Caco-2 (cell line): Measurements from ENCODE around the gene BRD3OS. TPM values are rescaled to one million over a fixed set of nuclear protein-coding genes. Genes with fewer than 3 reads are reported as not detected.

ENCODE experiments used
- BruUV-seq: library from RNA; stranded (reverse); fragments of 400-500 nt; replicated peaks from 2 replicates; lab custom pipeline; 2021; lab: Mats Ljungman, UMichigan
- CTCF ChIA-PET: fragments of 300-600 bp; sonication (Branson Sonifier 250); formaldehyde crosslinking; loops from one replicate; lab custom pipeline; 2022; ENCODE audit warnings: antibody characterized with exemption; lab: Charles Lee
- POLR2A ChIA-PET: fragments of 300-600 bp; sonication (Branson Sonifier 250); formaldehyde crosslinking; loops from one replicate; lab custom pipeline; 2022; ENCODE audit warnings: antibody characterized with exemption; lab: Charles Lee
- DNase-seq, 2 experiments: peaks; one replicate each; pipeline versions ENCODE4 v3.0.0 to v3.0.0-alpha.2; 2020 to 2022
- H3K27me3 ChIP-seq: replicated peaks from 2 replicates; pipeline ENCODE4 v1.6.0; 2011; ENCODE audit warnings: low read length; ENCODE audit not compliant: control insufficient read depth, insufficient read depth
- H3K36me3 ChIP-seq: 2 replicates; pipeline ENCODE4 v1.5.1; 2011; ENCODE audit warnings: low read length; ENCODE audit not compliant: control insufficient read depth, insufficient read depth
- H3K4me1 ChIP-seq: fragments of 250-450 bp; sonication (Bioruptor Pico); 2 replicates; pipeline ENCODE4 v1.5.1; 2020; ENCODE audit warnings: mild to moderate bottlenecking
- H3K4me3 ChIP-seq: 2 replicates; pipeline ENCODE4 v1.5.1; 2011; ENCODE audit warnings: low read depth, mild to moderate bottlenecking, control low read depth, low read length
- H3K9me3 ChIP-seq: fragments of 250-450 bp; sonication (Bioruptor Pico); 2 replicates; pipeline ENCODE4 v1.5.1; 2020; ENCODE audit warnings: mild to moderate bottlenecking, moderate library complexity
- H3K27ac Mint-ChIP-seq: one replicate; pipeline ENCODE4 v1.8.0; 2022; ENCODE audit warnings: mixed read lengths; ENCODE audit not compliant: unreplicated experiment
- H3K27me3 Mint-ChIP-seq: one replicate; pipeline ENCODE4 v1.8.0; 2022; ENCODE audit warnings: mixed read lengths; ENCODE audit not compliant: insufficient read depth, unreplicated experiment
- H3K36me3 Mint-ChIP-seq: one replicate; pipeline ENCODE4 v1.8.0; 2022; ENCODE audit warnings: mild to moderate bottlenecking, mixed read lengths; ENCODE audit not compliant: insufficient read depth, unreplicated experiment
- H3K4me1 Mint-ChIP-seq: one replicate; pipeline ENCODE4 v1.8.0; 2022; ENCODE audit warnings: low read depth, mixed read lengths; ENCODE audit not compliant: unreplicated experiment
- H3K4me3 Mint-ChIP-seq: one replicate; pipeline ENCODE4 v1.8.0; 2022; ENCODE audit warnings: mild to moderate bottlenecking, moderate library complexity, mixed read lengths; ENCODE audit not compliant: unreplicated experiment
- H3K9me3 Mint-ChIP-seq: one replicate; pipeline ENCODE4 v1.8.0; 2022; ENCODE audit warnings: mixed read lengths; ENCODE audit not compliant: unreplicated experiment
- CTCF ChIP-seq, 2 experiments: fragments of 200-600 bp in 1 of 2; IDR thresholded peaks; 1 replicate in 1 of 2; 2 replicates in 1 of 2; pipeline versions ENCODE4 v1.5.1 to v1.8.0; 2011 to 2022; ENCODE audit warnings: antibody characterized with exemption in 1 of 2, control low read depth in 1 of 2, inconsistent platforms in 1 of 2, low read depth in 1 of 2, low read length in 1 of 2, mild to moderate bottlenecking in 1 of 2, moderate library complexity in 1 of 2; ENCODE audit not compliant: insufficient read depth in 1 of 2, severe bottlenecking in 1 of 2, unreplicated experiment in 1 of 2
- intact Hi-C: fragments of 100-400 bp; cut with micrococcal nuclease; formaldehyde crosslinking; loops from one replicate; pipeline ENCODE4 v1.10.0; 2022; ENCODE audit not compliant: unreplicated experiment
- total RNA-seq: library from RNA; stranded (reverse); gene quantifications from 2 replicates; pipeline ENCODE4 v1.2.3, GENCODE V29; 2022

BRD3OS gene
- total RNA-seq, 1 experiment from 2014 or later: 9.4 TPM

- H3K36me3 ChIP-seq: no peaks in the 10 kb centered on the region
- intact Hi-C loops: no loop called here
- H3K27me3 Mint-ChIP-seq: no peaks in the 10 kb centered on the region
- DNase-seq: no peak
- ChIA-PET POLR2A (no interaction called here), CTCF (interaction anchor here (0.6 kb wide), 1 partner anchor 540 kb away, joined by 5 read pairs; no protein-coding TSS in a partner anchor)
- no TSS peak for BruUV-seq
- TF ChIP-seq CTCF (IDR thresholded peaks at IDR 0.05; ENCODE audit: insufficient read depth in 1 of 2, low read depth in 1 of 2, low read length in 1 of 2, severe bottlenecking in 1 of 2, unreplicated experiment in 1 of 2): no peak
- no peaks in the 10 kb centered on the region for H3K36me3 Mint-ChIP-seq
- H3K4me1 Mint-ChIP-seq: no peaks in the 10 kb centered on the region
- H3K27me3 ChIP-seq: no peaks in the 10 kb centered on the region
- H3K9me3 ChIP-seq: no peaks in the 10 kb centered on the region
- no peak overlapping the region for H3K4me3 ChIP-seq
- no peak overlapping the region for H3K27ac Mint-ChIP-seq
- no peak overlapping the region for H3K4me3 Mint-ChIP-seq
- H3K4me1 ChIP-seq: no peaks in the 10 kb centered on the region
- H3K9me3 Mint-ChIP-seq: peaks cover 9% of the 10 kb centered on the region
These were observed 25.4 kb upstream of the BRD3OS start for GRCh38 chr9:133999851-134000265.

GRCh38 chr9:134002796-134003195 is 22.5 kb upstream of the BRD3OS start:
- Histone ChIP-seq H3K4me1 (no peaks in the 10 kb centered on the region), H3K27me3 (no peaks in the 10 kb centered on the region), H3K4me3 (no peak overlapping the region), H3K9me3 (no peaks in the 10 kb centered on the region), H3K36me3 (no peaks in the 10 kb centered on the region)
- ChIA-PET CTCF (no interaction called here), POLR2A (no interaction called here)
- no peak for TF ChIP-seq CTCF (IDR thresholded peaks at IDR 0.05; ENCODE audit: insufficient read depth in 1 of 2, low read depth in 1 of 2, low read length in 1 of 2, severe bottlenecking in 1 of 2, unreplicated experiment in 1 of 2)
- no peak overlapping the region for H3K27ac Mint-ChIP-seq
- no peak overlapping the region for H3K4me3 Mint-ChIP-seq
- no peaks in the 10 kb centered on the region for H3K36me3 Mint-ChIP-seq
- no peak for DNase-seq
- H3K4me1 Mint-ChIP-seq: no peaks in the 10 kb centered on the region
- no peaks in the 10 kb centered on the region for H3K27me3 Mint-ChIP-seq
- intact Hi-C loops: no loop called here
- no TSS peak for BruUV-seq
- peaks cover 9% of the 10 kb centered on the region for H3K9me3 Mint-ChIP-seq

- CTCF ChIA-PET: no interaction called here
- intact Hi-C loops: no loop called here
- POLR2A ChIA-PET: no interaction called here
These were observed 22.0 kb upstream of the BRD3OS start for GRCh38 chr9:134003237-134003636.

More at GRCh38 chr9:134003237-134003636, 22.0 kb upstream of the BRD3OS start:
- no peak for DNase-seq
- BruUV-seq: no TSS peak
- Mint-ChIP-seq H3K27ac (no peak overlapping the region), H3K4me3 (no peak overlapping the region), H3K4me1 (no peaks in the 10 kb centered on the region), H3K9me3 (peaks cover 9% of the 10 kb centered on the region), H3K27me3 (no peaks in the 10 kb centered on the region), H3K36me3 (no peaks in the 10 kb centered on the region)
- H3K9me3 ChIP-seq: no peaks in the 10 kb centered on the region
- no peaks in the 10 kb centered on the region for H3K4me1 ChIP-seq
- H3K27me3 ChIP-seq: no peaks in the 10 kb centered on the region
- no peaks in the 10 kb centered on the region for H3K36me3 ChIP-seq
- TF ChIP-seq CTCF (IDR thresholded peaks at IDR 0.05; ENCODE audit: insufficient read depth in 1 of 2, low read depth in 1 of 2, low read length in 1 of 2, severe bottlenecking in 1 of 2, unreplicated experiment in 1 of 2): no peak
- no peak overlapping the region for H3K4me3 ChIP-seq
